A673 (cell line): ENCODE data around the gene DSCAML1.

Experiments used
- EZH2 ChIP-seq: fragments of 200-600 bp; sonication (generic); IDR thresholded peaks from 2 replicates; pipeline ENCODE4 v1.6.1; 2017; ENCODE audit warnings: borderline replicate concordance, low read depth, mild to moderate bottlenecking, mixed read lengths, antibody characterized with exemption, low read length; ENCODE audit not compliant: poor library complexity, severe bottlenecking
- TF ChIP-seq, protein P1 (sequence below): fragments of 300-800, 200-600 bp; sonication (generic); conservative IDR thresholded peaks from 2 replicates; pipeline ENCODE4 v1.5.1; 2017; ENCODE audit warnings: low read depth, mild to moderate bottlenecking, antibody characterized with exemption, low read length, moderate library complexity, mixed read lengths

DNA sequence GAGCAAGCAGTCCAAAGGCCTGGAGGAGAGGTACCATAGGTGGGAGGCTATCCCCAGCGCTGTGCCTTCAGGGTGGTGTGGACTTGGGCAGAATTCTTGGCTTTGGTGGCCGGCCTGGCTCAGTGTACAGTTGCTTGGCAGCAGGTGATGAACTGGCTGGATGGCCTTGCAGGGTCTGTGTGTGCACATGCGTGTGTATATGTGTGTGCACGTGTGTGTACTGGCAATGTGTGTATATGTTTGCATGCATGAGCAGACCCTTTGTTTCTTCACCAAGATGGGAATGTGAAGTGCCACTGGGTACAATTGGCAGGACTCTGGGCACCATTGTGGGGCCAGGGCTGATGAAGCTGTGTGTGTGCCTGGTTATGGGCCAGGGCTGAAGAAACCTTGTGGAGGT is 416.3 kb downstream of the DSCAML1 start:
- TF ChIP-seq, protein P1, sequence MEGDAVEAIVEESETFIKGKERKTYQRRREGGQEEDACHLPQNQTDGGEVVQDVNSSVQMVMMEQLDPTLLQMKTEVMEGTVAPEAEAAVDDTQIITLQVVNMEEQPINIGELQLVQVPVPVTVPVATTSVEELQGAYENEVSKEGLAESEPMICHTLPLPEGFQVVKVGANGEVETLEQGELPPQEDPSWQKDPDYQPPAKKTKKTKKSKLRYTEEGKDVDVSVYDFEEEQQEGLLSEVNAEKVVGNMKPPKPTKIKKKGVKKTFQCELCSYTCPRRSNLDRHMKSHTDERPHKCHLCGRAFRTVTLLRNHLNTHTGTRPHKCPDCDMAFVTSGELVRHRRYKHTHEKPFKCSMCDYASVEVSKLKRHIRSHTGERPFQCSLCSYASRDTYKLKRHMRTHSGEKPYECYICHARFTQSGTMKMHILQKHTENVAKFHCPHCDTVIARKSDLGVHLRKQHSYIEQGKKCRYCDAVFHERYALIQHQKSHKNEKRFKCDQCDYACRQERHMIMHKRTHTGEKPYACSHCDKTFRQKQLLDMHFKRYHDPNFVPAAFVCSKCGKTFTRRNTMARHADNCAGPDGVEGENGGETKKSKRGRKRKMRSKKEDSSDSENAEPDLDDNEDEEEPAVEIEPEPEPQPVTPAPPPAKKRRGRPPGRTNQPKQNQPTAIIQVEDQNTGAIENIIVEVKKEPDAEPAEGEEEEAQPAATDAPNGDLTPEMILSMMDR = no peak
- no peak for TF ChIP-seq EZH2
